IPS DF 4.7 (cell line): ENCODE data around the gene ECT2L.

Experiments
- DNase-seq: peaks from one replicate; pipeline ENCODE4 v3.0.0-alpha.2; 2013; ENCODE audit warnings: low spot score; ENCODE audit errors: extremely low read depth

The ECT2L gene

DNA sequence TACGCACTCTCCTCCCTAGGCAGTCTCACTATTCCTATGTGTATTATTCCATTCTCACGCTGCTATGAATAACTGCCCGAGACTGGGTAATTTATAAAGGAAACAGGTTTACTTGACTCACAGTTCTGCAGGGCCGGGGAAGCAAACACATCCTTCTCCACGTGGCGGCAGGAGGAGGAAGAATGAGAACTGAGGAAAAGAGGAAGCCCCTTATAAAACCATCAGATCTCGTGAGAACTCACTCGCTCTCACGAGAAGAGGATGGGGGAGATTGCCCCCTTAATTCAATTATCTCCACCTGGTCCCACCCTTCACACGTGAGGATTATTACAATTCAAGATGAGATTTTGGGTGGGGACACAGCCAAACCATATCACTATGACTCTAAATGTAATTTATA is 61.9 kb downstream of the ECT2L start:
- DNase-seq: no peak

DNA sequence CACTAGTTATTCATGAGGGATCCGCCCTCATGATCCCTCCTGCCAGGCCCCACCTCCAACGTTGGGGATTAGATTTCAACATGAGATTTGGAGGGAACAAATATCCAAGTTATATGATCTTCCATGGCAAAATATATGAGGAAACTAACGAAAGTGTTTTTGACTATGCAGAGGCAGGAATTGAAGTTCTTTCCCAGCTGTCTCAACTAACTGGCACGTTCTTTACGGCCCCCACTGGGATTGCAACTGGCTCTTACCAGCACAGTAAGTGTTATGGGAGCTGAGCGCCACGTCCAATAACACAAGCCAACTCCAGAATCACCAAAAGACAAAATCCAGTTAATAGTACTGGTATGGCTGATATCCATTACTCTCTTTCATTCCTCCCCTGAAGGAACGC is 66.6 kb downstream of the ECT2L start:
- no peak for DNase-seq

DNA sequence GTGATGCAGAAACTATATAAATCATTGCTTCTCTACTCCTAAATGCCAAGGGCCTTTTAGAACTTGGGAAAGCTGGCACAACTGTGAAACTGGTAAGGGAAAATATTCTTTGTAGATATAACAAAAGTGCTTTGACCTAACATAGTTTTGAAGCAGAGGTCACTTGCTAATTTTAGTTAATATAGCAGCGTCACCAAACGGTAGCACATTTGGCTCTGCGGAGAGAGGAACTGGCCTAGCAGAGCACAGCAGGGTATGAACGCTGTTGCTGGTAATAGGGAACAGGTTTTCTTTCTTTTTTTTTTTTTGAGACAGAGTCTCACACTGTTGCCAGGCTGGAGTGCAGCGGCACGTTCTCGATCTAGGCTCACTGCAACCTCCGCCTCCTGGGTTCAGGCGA is 67.4 kb downstream of the ECT2L start:
- DNase-seq: no peak

DNA sequence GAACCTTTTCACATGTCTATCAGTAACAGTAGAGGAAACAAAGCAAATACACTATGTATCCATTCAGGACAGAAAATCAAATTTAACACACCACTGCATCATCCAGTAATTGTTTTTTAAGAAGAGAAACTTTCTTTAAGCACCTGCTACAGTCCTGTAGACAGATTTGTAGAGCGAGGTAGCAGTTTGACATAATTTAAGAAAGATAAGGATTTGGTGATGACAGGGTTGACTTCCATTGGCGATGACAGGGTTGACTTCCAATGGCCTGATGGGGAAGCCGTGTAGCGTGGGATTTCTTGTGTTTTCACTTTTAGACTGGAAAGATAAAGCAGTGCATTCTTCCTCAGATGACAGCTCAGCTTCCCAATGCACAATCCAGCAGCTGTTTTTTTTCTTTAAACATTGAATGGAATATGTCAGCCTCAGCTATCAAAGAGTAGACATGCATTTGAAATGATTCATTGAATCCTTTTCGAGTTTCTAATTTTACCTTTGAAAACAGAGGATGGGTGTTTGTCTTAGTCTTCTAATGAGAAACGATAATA is 68.5 kb downstream of the ECT2L start:
- DNase-seq: no peak

DNA sequence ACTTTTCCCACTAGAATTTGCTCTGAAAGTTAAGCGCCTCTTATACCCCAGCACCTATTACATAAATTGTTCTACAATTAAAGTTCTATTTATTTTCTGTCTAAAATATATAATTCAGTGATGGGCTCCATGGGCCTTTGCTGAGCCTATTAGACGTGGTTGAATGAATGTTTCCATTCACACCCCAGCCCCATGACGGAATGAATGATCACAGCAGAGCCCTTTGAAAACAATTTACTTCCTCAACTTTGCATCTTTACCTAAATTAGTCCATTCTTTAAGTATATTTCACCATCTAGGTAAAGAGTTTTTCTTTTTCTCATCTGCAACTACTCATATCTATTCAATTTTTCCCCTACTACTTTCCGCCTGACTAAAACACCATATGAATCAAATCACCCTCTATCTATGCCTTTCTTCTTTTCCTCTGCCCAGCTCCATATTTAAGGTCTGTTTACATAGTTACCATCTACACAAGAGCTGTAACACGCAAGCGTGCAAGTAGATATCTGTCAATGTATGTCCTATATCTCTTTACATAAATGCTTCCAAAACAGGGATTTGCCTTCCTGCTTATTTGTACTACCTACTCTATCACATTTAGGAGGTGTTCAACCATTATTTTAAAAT is 69.7 kb downstream of the ECT2L start:
- DNase-seq: no peak

DNA sequence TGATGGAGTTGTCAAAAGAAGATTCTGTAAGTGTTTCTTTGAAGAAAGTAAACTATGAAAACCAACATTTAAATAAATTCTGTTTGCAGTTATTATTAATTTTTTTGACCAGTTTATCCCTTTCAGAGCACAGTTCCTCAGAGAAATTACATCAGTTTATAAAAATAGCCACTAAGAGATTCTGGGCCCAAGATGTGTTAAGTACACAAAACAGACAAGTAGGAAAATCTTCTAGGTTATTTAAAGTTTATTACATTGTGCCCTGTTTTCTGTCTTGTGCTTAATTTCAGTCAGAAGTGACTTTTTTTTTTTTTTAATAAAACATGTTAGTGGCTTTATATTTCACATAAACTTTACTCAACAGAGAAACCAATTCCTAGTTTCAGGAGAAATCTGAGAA is 72.3 kb downstream of the ECT2L start:
- no peak for DNase-seq

DNA sequence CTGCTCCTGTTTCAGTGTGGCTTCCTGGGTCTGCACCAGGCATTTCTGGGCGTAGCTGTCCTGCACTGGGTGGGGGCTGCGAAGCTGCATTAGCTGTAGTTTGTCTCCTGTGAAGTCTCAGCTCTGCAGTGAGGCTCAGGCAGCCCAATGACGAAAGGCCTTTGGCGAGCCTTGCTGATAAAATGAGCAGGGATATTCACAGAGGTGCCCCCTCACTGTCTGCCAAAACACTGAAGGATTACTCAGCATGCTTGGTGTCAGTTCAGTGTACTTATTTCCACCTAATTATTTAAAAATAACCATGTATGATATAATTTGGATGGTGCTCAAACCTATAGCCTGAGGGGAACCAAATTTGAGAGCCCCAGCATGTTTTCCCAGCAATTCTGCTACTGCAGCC is 73.5 kb downstream of the ECT2L start:
- DNase-seq: no peak

DNA sequence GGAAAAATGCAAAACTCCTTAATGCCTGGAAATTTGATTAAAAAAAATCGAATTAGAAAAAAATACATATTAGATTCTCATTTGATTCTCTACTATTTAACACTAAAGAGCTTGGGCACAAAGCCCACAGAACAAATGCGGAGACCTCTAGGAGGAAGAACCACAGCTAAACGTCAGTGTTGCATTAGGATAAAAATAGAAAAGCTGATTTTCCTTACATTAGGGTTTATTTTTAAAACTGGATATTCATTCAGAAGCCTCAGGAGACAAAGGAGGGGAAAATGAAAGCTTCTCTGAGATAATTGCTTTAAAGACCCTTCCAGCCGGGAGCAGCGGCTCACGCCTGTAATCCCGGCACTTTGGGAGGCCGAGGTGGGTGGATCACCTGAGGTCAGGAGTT is 77.3 kb downstream of the ECT2L start:
- DNase-seq: no peak

DNA sequence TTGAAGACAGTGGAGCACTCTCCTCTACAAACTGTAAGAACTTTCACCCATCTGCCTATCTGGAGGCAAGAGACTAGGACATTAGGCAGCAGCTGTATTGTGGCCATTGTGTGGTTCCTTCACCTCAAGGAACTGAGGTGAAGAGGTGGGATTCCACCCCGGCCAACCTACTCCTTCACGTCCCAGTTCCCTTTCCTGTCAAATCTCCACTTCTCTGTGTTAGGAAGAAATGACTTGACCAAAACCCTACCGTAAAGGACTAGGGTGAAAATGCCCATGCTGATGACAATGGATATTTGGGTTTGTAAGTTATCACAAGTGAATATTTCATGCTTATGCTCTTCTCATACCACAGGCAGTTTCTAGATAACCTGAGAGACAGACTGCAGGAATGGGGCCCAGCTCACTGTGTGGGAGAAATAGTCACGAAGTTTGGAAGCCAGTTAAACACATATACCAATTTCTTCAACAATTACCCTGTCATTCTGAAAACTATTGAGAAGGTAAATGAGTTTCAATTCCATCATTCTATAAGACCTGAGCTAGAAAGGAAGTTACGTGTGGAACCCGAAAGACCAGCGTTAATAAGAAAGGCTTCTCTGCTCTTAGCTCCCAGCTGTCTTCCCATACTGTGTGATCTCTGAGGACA is 86.6 kb downstream of the ECT2L start:
- DNase-seq: no peak

DNA sequence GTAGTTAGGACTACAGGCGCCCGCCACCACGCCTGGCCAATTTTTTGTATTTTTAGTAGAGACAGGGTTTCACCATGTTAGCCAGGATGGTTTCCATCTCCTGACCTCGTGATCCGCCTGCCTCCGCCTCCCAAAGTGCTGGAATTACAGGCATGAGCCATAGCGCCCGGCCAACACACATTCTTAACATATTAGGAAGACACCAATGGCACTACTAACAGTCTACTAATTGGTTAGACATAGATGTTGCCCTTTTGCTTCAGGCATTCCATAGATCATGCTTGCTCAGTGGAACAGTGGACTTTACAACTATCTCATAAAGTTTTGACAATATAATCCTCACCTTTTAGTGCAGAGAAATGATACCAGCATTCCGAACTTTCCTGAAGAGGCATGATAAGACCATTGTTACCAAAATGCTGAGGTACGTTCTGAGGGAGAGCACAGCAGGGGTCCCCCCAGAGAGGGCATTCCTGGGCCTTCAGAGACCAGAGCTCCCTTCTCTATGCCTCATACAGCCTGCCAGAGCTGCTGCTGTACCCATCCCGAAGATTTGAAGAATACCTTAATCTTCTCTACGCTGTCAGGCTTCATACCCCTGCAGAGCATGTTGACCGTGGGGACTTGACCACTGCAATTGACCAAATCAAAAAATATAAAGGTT is 89.4 kb downstream of the ECT2L start:
- no peak for DNase-seq

DNA sequence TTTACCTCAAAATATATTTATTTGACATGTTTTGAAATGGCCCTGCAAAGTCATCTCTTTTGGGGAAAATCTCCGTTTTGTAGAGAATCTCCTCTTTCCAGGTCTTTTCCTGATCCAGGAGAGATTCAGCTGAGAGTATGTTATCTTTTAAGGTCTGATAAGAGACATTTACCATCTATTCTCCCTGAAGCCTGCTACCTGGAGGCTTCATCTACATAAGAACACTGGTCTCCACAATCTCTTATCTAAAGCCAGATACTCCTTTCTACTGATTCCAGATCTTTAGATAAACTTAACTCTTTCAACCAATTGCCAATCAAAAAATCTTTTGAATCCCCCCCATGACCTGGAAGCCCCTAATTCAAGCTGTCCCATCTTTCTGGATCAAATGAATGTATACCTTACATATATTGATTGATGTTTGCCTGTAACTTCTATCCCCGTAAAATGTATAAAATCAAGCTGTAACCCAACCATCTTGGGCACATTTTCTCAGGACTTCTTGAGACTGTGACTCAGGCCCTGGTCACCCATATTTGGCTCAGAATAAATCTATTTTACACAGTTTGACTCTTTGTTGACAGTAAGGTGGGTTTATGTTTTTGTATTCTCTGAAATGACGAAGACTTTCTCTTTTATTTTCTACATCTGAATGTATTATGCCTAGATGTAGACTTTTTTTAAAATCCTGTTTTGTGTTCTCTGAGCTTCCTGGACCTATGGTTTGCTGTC is 95.5 kb downstream of the ECT2L start:
- DNase-seq: no peak

DNA sequence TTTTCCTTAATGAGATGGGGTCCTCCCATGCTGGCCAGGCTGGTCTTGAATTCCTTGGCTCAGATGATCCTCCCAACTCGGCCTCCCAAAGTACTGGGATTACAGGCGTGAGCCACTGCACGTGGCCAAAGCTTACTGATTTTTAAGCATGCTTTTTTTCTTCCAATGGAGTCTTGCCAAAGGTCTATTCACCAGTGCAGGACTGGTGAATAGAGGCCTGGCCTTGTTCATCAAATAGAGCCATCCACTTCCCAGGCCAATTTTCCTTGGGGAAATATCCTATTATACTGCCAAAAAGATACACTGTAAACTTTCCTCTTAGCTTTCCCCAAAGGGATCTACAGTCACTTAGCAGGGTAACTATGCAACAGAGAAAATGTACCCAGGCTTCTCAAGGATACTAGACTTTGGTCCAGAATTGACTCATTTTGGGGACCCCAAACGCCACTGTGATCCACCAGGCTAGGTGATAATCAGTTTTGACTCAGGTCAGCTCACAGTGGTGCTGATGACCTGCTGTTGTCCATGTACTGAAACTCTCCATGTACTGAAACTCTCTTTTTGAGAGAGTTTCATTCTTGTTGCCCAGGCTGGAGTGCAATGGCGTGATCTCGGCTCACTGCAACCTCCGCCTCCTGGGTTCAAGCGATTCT is 100.3 kb downstream of the ECT2L start:
- DNase-seq: no peak

DNA sequence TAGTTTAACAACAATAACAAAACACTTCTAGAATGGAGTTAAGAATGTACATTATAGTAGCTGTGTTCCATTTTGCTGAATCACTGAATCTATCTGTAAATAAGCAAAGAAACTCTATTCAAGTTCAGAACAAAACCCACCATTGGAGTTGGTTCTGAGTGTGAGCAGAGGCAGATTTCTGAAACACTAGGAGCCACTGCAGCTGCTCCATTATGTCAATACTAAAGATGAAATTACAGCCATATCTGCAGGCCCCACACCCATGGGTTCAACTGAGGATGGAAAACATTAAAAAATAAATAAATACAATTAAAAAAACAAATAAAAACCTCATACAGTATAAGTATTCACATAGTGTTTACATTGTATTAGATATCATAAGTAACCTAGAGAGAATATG is 101.1 kb downstream of the ECT2L start:
- DNase-seq: no peak

DNA sequence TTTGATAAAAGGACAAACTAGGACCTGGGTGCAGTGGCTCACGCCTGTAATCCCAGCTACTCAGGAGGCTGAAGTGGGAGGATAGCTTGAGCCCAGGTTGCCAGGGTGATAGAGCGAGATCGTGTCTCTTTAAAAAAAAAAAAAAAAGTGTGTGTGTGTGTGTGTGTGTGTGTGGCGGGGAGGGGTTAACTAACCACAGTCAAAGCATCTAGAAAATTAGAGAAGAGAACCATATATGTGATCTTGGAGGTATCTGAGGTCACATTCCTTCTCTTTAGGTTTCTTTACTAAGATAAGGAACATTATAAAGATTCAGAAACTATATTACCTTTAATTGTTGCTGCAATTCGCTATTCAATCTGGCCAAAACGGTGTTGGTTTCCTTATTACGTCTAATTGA is 111.3 kb downstream of the ECT2L start:
- no peak for DNase-seq

DNA sequence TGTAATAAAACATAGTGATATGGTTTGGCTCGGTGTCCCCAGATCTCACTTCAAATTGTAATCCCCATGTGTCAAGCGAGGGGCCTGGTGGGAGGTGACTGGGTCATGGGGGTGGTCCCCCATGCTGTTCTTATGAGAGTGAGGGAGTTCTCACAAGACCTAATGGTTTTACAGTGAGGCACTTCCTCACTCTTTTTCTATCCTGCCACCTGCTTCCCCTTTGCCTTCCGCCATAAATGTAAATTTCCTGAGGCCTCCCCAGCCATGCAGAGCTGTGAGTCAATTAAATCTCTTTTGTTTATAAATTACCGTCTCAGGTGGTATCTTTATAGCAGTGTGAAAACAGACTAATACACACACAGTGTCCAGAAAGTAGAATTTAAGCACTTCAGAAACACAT is 113.6 kb downstream of the ECT2L start:
- no peak for DNase-seq

DNA sequence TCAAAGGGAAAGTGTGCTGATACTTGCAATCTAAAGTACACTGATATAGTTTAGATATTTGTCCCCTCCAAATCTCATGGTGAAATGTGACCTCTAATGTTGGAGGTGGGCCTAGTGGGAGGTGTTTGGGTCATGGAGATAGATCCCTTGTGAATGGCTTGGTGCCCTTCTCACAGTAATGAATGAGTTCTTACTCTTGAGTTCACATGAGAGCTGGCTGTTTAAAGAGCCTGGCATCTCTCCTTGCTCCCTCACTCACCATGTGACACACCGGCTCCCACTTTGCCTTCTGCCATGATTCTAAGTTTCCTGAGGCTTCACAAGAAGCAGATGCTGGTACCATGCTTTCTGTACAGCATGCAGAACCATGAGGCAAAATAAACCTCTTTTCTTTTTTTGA is 114.1 kb downstream of the ECT2L start:
- no peak for DNase-seq

DNA sequence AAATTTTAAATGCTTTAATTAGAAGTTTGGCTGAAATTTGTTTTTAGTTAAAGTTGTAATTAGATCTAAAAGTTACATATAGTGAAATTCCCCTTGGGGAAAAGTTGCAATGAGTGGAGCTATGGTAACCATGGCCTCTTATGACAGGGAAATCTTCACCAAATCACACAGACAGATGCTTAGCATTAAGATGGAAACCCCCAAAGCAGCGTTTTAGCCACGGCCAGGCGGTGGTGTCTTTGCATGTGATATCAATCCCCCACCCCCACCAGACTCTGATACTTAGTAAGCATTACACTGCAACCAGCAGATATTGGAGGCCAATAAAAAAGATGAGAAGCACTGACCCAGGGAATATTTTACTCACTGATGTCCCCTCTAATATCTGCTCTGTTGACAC is 116.4 kb downstream of the ECT2L start:
- no peak for DNase-seq

DNA sequence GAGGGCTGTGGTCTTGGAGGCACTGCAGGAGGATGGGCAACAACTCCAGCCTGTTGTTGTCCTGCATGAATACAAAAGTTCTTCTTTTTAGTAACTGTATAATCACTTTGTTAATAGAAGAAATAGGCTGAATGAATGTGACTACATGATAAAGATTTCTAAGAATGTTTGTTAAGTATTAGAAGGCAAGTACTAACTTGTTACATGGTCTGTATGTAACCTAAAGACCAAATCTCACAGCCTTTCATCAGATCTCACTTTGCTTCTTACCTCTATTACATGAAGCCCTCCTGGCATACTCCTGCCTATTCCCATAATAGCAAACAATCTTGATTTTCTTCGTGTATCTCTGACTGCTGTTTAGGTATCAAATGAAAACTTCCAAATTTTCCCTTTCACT is 118.8 kb downstream of the ECT2L start:
- no peak for DNase-seq

DNA sequence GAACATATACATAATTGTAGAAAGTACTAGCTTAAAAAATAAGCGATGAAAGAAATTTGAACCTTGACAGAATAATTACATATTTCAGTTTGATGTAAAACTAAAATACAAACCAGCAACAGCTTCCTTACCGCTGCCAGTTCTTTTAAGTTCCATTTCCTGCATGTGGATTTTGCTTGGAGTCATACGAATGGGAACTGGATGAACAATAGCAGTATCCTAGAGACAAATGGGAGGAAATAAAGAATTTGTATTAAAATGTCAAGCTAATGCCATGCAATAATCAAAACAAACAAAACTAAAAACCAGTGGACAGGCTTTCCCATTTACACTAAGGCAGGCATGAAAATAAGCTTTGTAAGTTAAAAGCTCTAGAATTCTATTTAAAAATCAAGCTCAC is 125.0 kb downstream of the ECT2L start:
- DNase-seq: no peak

DNA sequence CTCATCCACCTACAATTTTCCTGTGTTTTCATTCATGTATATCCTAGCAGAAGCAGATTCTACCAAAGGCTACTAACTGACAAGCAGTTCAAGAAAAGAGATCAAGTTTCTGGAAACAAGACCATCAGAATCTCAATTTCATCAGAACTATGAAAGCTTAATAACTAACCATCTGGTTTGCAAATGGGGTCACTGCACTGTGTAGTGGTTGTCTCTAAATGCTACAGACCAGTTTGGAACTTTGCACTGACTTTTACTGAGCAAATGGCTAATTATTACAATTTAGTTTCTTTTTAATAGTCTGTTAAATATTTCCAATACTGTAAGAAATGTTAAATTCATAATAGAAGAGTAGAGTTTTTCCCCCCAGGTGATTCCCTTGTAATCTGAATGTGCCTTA is 127.7 kb downstream of the ECT2L start:
- no peak for DNase-seq

DNA sequence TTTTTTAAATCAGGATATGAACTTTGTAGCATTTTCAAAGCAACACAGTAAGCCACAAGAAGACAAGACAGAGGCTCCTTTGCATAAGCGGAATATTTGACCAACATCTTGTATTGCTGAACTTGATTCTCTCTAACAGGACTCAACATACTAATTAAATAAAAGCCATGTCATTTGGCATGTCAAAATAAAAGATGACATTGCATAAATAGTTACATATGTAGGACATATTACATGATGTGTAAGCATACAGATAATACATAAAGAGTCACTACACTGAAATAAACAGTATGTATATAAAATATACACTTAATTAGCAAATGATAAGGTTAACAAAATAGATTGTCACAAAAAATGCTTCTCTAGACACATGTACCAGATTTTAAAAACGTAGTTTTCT is 129.9 kb downstream of the ECT2L start:
- no peak for DNase-seq

DNA sequence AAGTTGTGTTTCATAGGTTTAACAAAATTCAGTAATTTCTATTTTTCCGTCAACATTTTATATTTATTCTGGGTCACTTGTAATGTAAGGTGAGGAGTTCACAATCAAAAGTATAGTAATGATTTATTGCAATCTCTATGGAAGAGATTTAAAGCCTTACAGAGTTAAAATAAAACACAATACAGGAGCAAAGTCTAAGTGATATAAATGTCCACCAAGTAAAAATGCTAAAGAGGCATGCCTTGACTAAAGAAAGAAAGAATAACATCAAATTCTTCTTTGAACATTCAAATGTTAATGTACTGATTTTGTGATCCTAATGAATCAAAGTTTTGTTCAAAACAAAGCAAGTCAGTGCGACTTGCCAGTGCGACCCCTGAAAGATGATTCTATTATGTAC is 130.7 kb downstream of the ECT2L start:
- no peak for DNase-seq
